Dermis blood vessel endothelial cell (primary cell): ENCODE data around the gene ZSCAN12. TPM values are rescaled to one million over a fixed set of nuclear protein-coding genes. Genes with fewer than 3 reads are reported as not detected.
"Not testable (repeated sequence)": the region's sequence is repeated elsewhere in the genome, so short reads cannot be mapped to it uniquely, and the experiment has no call there.

Experiments used
- DNase-seq: peaks from one replicate; pipeline ENCODE4 v3.0.0; 2010
- total RNA-seq: library from RNA; depleted of rRNA; stranded (reverse); fragments of >200 nt; gene quantifications from 2 replicates; pipeline ENCODE4 v1.2.3, GENCODE V29; 2014

ZSCAN12 gene
- total RNA-seq, 1 donor from 2014 or later = 5.1 TPM

- peak; percentile 42 for DNase-seq
These were observed 5.5 kb downstream of the ZSCAN12 start for GRCh38 chr6:28393912-28394662.

GRCh38 chr6:28390688-28391087 lies 8.9 kb downstream of the ZSCAN12 start:
- DNase-seq = no peak

GRCh38 chr6:28384143-28384533 lies 15.4 kb downstream of the ZSCAN12 start:
- no peak for DNase-seq

GRCh38 chr6:28383235-28384142 lies 16.1 kb downstream of the ZSCAN12 start:
- peak; percentile 94 for DNase-seq

- no peak for DNase-seq
These were observed 19.2 kb downstream of the ZSCAN12 start for GRCh38 chr6:28380381-28380780.

- no peak for DNase-seq
These were observed 20.9 kb downstream of the ZSCAN12 start for GRCh38 chr6:28378644-28379043.

- no peak for DNase-seq
These were observed 21.7 kb downstream of the ZSCAN12 start for GRCh38 chr6:28377879-28378278.

GRCh38 chr6:28373925-28374324 lies 25.6 kb downstream of the ZSCAN12 start:
- DNase-seq = no peak

- DNase-seq = no peak
These were observed 27.7 kb downstream of the ZSCAN12 start for GRCh38 chr6:28371706-28372451.

- DNase-seq = no peak
These were observed 28.3 kb downstream of the ZSCAN12 start for GRCh38 chr6:28371280-28371679.

- DNase-seq = no peak
These were observed 29.1 kb downstream of the ZSCAN12 start for GRCh38 chr6:28370440-28370839.

GRCh38 chr6:28369463-28369862 lies 30.1 kb downstream of the ZSCAN12 start:
- DNase-seq = no peak

- DNase-seq = no peak
These were observed 31.0 kb downstream of the ZSCAN12 start for GRCh38 chr6:28368522-28368921.

- not testable (repeated sequence) for DNase-seq
These were observed 34.0 kb downstream of the ZSCAN12 start for GRCh38 chr6:28365590-28365989.

GRCh38 chr6:28360961-28361360 lies 38.6 kb downstream of the ZSCAN12 start:
- no peak for DNase-seq

- not testable (repeated sequence) for DNase-seq
These were observed 40.0 kb downstream of the ZSCAN12 start for GRCh38 chr6:28359562-28359961.

GRCh38 chr6:28357036-28357435 lies 42.5 kb downstream of the ZSCAN12 start:
- peak; percentile 82 for DNase-seq

- DNase-seq = no peak
These were observed 42.9 kb downstream of the ZSCAN12 start for GRCh38 chr6:28356666-28357020.

GRCh38 chr6:28355743-28356665 lies 43.5 kb downstream of the ZSCAN12 start:
- DNase-seq = peak; percentile 96

GRCh38 chr6:28354688-28355554 lies 44.6 kb downstream of the ZSCAN12 start:
- DNase-seq = no peak
